Stimulated activated CD8-positive, alpha-beta memory T cell treated with anti-CD3 and anti-CD28 coated beads, Interleukin-7, amount 100 ng/mL, for 48 hours (primary cell): ENCODE measurements around the gene PTPN9.
"Not testable (repeated sequence)": the region's sequence is repeated elsewhere in the genome, so short reads cannot be mapped to it uniquely, and the experiment has no call there.

ENCODE experiments used
- DNase-seq, 2 donors: peaks; one replicate each; pipeline ENCODE4 v3.0.0-alpha.2; 2020; ENCODE audit warnings: low read depth in 1 of 2; ENCODE audit errors: extremely low read depth in 1 of 2

Gene PTPN9

DNA sequence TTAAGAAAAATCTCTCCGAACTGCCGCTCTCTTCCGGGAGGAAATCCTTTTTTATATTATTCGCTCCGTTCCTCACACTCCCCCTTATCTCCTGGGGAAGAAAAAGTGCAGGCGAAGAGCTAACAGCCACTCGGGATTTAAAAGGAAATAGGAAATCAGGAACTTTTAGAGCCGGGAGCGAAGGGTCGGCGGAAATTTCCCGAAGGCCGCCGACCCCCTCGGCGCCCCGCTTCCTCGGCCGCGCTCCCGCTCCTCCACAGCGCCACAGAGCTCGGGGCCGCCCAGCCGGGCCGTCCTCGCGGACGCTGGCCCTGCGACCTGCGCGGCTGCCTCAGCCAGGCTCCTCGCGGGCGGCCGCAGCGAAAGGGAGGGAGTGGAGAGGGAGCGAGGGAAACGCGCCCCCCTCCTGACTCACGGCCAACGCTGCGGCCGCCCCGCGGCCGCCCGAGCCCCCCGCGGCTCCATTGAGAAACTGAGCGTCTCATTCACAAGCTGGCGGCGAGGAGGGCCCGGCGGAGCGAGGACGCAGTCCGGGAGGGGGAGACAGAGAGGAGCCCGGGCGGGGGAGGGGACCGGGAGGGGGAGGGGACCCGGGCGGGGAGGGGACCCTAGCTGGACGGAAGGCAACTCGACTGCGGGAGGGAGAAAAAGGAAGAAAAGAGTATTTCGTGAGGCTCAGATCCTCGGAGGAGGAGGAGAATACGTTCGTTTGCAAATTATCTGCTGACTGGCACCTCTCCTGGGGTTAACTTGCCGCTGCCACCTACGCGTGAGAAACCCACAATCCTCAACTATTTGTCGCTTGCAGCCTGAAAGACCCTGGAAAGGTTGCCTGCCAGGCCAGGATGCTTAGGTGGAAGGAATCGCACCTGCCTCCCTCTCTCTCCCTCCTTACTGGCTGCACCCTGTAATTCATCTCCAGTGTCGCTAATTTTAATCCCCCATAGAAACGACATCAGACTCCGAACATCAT lies at the start of gene PTPN9:
Gene PTPN9, minus strand, starts transcription at position 368 of the 973 bp plus-strand sequence. CDS start 539 bp downstream, outside the sequence.
- peak; percentile 45 to 55 for DNase-seq

DNA sequence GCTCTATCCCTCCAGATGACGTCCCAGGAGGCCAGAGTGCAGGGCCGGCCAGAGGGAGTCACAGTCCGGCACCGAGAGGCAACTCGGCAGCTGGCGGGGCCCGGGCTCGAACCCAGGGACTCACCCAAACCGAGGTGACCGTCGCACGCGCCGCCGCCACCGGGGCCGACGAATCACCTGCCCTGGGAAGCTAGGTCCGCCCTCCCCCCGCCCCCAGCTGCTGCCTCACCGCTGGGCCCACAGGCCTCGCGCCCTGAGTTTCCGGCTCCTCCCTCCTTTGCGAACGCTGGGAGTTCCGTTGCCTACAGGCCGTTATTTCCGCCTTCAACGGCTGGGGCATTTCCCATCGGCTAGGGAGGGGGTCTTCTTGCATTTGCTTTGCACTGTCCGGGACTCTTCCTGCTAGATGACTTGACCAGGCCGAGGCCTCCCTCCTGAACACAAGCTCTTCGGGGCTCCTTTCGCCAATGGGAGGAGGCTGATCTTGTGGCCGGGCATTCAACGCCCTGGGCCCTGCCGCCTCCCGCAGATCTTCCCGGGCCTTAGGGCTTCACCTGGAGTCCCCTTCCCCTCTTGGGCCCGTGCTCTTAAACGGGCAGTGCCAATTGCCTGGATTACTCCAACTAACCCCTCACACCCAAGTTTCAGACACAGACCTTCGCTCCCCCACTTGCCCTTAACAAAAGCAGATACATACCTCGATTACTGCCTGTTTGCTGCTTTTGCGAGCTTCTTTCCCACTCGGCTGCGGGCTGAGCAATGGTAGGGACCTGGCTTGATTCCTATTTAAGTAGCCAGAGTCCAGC lies 46.6 kb upstream of the PTPN9 start, which contains the start of gene SNUPN:
Gene SNUPN, minus strand, starts transcription at position 184 of the 806 bp plus-strand sequence. CDS start 4,674 bp downstream, outside the sequence.
- DNase-seq, result peak; percentile 85 to 93

DNA sequence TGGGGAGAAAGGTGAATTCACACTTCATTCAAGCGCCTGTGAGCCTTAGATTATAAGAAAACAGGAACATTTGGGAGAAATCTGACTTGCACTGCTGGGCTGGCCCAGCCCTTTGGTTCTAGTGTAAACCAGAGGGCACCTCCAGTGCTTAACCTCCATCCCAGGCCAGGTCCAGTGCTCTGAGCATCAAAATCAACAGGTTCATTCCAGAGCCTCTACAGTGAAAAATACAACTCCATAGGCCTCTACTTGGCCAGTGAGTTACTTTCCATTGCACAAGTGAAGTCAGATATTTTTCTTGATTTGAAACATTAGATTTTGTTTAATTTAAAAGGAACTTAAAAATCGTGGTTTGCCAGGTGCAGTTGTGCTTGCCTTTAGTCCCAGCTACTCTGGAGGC lies 43.4 kb upstream of the PTPN9 start:
- no peak for DNase-seq

DNA sequence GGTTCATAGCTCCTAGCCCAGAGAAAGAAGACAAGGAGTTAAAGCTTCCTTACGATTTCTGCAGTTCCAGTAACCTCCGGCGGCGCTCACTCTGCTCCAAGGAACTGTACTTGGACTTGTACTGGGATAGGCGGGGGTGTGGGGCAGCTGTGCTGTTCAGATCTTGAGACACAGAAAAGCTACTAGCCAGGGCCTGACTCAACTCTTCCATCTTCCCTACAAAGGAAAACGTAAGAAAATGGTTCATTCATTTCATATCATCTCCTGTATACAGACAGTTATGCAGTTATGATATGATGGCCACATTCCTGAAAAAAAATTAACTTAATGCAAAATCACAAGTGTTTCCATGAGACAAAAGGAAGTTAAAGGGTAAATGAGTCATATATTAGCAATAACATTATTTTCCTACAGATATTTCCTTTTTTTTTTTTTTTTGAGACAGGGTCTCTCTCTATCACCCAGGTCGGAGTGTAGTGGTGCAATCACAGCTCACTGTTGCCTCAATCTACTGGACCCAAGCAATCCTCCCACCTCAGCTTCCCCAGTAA lies 41.8 kb upstream of the PTPN9 start:
- DNase-seq, result no peak

DNA sequence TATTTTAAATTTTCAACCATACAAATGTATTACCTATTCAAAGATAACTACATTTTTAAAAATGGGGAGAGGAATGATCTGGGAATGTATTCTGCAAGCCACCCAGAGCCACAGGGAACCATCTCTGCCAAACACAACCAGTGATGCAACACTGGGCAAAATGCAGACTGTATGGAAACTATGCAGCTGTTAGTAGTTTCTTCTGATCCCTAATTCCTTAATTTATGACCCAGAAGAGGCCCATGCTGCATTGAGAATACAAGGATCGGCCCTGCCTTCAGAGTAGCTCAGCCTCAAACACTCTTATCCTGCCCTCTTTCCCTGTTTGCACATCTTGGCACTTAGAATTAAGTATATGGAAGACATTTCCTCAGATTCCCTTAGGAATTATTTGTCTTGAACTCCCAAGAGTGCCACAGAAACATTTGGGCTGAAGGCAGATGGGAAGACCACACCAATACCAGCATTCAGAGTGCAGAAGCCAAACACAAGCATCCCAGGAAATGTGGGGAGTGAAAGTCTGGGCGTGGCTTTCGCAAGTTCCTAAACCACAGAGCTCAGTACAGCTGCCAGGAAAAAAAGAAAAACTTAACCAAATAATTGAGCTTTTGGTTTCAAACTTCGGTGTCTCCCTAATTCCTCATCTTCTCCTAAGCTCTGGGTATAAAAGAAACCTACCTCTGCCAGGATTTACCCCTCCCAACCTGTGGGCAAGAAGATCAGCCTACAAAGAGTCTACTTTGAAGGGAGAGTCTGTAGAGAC lies 41.1 kb upstream of the PTPN9 start:
- DNase-seq, result no peak

DNA sequence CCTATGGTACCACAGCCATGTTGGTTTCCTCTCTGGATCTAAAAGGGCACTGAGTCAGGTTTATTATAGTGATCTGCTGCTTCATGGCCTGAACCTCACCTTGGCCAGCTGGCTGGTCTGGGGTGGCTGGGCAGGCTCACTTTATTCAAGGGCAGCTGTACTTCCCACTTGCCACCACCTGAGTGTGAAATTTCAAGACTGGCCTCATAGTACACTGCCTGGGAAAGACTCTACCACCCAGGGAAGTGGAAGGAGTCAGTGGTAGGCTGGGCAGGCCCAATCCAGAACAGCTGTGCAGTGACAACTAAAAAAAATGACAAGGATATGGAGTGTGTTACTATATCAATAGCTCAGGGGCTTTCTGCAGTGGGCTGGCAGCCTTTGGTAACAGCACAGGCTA lies 37.7 kb upstream of the PTPN9 start:
- no peak for DNase-seq

DNA sequence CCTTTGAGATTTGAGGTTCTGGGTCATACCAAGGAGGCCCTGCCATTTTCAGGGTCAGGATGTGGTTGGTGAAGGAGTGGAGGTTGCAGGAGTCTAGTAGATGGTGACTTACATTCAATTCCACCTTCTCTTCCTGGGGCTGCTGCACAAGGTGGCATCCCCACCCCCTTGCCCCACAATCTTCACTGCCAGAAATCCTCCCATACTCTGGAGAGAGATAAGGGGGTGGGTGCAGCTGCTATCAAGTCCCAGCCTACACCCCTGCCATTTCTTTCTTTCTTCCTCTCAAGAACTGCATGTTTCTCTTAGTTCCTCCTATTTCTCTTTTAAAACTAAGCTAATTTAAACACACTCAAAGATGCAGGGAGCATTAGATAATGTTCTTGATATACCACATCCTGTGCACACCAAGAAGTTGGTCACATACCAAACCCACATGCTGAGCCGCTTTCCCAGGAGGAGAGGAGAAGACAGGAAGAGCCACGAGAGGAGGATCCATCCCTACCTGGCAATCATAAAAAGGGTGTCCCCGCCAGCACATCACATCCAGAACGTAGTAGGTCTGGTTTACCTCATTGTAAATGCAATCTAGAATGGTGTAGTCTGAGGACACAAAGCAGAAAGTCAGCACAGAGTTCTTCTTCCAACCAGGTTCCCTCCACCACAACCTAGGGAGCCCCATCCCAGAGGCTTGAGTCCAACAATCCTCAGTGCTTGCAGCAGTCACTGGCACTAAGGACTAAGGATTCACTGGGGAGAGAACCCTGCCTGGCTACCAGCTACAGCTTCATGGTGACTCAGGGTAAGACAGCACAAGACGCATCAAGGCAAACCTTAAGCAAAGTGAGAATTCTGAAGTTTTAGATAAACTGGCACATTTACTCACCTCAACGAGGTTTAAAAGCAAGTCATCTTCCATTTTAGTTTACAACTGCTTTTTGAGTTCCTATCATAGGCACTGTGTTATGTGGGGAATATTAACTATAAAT lies 27.9 kb upstream of the PTPN9 start:
- no peak for DNase-seq

DNA sequence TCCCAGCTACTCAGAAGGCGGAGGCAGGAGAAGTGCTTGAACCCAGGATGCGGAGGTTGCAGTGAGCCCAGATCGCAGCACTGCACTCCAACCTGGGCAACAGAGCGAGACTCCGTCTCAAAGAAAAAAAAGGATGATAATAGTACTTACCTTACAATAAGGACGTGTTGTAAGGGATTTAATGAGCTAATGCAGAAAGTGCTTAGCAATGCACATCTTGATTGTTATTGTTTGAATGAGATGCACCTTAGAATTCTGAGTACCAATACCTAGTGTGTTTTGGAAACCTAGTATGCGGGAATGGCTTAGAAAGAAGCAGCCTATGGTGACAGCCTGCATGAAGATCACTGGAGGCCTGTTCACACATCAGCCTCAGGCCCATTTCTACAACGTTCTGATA lies 26.9 kb upstream of the PTPN9 start:
- DNase-seq, result no peak

DNA sequence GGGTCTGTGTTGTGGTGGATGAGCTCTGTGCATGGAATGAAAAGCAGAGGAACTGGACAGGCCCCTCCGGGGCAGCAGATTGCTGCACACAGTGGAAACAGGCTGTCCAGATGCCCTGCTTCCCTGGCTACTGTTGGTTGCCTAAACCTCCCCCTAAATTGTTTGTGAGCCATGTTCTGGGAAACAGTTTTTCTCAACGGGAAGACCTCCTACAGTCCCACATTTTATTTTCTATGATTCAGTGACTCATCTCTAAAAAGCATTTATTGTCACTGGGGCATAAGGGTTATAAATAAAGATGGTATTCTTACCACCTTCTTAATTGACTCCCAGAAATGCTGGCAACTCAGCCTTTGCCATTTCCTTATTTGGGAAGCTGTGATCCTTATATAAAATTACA lies 20.3 kb upstream of the PTPN9 start:
- DNase-seq, result no peak

DNA sequence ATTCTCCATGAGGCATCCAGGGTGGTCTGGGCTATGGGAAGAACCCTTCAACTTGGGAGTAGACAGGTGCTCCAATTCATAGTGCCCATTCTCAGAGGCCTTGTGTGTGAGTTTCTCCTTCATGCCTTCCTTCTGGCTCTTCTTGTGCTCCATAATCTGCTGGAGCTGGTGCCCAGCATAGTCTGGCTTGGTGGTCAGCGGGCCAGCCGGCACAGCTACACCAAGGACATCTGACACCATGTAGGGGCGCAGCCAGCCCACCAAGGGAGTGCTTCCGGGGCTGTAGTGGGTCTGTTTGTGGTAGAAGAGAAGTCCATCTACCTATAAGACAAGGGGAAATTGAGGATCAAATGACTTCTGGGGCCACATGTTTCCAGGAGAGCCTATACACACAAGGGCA lies 19.2 kb upstream of the PTPN9 start:
- no peak for DNase-seq

DNA sequence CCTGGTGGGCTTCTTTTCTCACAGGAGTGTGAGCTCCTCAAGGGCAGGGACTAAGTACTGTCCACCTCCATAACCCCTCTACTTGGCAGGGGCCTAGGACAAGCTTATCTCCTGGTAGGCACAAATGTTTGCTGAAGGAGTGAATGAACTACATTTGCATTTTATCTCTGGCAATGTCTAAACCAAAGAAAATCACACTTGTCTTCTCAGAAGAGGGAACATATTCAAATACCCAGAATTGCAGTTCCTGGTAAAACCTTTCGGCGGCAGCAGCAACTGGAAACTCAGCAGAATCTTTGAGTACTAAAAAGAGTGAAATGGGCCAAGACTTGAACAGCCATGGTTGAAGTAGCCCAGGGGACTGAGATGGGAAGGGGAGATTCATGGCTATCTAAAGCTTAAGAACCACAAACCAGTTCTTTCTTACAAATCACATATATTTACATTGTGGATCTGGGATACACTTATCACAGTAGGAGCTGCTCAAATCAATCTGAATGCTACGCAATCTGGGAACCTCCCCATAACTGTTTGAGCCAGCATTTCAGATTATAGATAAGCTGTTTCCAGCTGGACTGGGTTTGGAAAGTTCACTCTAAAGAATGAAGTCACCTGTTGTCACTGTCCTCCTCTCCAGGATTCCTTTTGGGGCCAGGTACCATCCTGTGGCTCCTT lies 18.7 kb upstream of the PTPN9 start:
- no peak for DNase-seq

DNA sequence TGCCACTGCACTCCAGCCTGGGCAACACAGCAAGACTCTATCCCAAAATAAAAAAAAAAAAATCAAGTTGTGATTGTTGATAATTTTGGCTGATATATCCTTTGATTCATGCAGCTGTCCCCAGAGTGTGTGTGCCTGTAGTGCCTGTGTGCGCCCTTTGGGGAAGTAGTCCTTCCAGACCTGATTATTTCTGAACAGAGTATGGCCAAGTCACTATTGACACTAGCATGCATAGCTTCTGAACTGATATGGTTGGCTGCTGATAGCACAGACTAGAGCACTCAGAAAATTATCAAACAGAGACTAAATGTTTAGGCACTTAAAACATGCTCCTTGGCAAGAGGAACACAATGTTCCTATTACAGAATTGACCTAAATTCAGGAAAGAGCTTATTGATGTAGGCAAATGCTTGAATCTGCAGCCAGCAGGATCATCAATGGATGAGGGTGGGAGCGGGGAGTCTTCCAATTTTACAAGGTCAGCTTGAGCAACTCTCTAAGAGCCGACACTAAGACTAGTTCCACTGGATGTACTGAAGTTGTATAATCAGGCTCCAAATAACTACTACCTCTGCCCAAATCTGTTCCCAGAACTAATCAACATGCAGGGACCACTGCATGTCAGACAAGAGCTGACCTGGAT lies 17.7 kb upstream of the PTPN9 start:
- no peak for DNase-seq

DNA sequence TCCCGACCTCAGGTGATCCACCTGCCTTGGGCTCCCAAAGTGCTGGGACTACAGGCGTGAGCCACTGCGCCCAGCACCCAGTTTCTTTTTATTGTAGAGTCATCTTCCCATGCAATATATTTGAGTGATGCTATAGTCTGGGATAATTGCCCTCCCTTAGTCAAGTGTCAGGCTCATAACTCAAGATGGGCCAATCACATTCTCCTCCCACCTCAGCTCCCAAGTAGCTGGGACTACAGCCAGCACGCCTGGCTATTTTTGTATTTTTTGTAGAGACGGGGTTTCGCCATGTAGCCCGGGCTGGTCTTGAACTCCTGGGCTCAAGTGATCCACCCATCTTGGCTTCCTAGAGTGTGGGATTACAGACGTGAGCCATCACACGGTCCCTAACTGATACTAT lies 15.2 kb upstream of the PTPN9 start:
- no peak for DNase-seq

DNA sequence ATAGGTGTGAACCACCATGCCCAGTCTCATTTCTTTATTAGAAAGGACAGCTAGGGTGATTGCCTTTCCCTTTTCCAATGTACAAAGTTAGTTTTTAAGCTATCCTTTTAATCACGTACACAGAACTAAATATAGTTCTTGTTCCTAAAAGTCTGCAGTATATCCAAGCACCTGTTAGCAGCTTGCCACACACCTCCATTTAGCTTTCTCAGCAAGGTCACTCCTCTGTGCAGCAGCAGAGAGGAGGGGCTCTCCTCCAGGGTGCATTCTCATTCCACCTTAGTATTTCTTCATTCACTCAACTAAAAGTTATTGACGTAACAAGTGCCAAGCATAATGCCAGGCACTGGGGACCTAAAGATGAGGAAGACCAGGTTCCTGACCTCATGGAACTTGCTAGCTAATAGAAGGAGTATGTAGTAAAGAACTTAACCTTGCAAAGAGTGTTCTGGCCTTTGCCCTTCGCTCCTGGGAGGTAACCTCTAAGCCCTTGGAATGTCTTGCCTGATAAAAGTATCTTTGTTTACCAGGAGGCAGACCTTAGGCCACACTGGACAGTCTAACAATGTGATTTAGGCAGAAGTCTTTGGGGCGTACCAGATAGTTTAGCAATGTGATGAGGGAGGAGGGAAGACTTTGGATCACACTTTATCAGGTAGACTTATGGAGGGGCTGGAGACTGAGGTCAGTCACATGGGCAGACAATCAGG lies 12.7 kb upstream of the PTPN9 start:
- no peak for DNase-seq

DNA sequence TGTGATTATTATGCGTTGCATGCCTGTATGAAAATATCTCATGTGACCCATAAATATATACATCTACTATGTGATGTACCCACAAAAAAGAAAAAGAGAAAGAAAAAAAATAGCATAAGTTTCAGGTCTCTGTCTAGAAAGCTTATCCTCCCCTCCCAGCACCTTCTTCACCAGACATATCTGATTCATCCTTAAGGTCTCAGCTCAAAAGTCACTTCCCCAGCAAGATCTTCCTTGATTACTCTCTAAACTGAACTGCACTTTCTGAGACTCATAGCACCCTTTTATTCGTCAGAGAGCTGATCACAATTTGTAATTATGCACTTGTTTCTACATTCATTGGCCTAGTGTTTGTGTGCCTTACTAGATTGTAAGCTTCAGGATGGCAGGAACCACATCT lies 11.1 kb upstream of the PTPN9 start:
- DNase-seq, result no peak

DNA sequence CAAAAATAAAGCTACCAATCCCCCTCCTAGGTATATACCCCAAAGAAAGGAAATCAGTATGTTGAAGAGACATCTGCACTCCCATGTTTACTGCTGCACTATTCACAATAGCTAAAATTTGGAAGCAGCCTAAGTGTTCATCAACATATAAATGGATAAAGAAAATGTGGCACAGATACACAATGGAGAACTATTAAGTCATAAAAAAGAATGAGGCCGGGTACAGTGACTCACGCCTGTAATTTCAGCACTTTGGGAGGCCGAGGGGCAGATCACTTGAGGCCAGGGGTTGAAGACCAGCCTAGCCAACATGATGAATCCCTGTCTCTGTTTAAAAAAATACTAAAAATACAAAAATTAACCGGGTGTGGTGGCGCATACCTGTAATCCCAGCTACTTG lies 10.0 kb upstream of the PTPN9 start:
- no peak for DNase-seq

DNA sequence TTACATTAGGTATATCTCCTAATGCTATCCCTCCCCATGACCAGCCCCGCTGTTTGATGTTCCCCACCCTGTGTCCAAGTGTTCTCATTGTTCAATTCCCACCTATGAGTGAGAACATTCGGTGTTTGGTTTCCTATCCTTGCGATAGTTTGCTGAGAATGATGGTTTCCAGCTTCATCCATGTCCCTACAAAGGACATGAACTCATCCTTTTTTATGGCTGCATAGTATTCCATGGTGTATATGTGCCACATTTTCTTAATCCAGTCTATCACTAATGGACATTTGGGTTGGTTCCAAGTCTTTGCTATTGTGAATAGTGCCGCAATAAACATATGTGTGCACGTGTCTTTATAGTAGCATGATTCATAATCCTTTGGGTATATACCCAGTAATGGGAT lies 7.3 kb upstream of the PTPN9 start:
- DNase-seq, result not testable (repeated sequence)

DNA sequence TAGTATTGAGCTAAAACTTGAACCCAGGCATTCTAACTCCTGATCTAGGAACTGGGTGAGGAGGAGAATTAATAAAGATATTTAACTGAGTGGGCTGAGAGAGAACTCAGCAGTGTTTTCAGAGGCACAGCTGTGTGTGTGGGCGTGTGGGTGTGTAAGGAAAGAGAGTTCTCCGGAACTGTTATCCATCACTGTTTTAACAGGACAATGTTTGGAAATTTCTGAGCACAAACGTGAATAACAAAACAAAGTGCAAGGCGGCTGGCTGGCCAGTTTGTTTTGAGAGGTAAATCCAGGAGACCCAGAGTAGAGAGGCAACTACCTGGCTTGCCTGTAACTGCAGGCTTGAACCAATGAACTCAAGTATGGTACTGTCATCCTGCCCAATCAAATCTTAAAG lies 5.0 kb upstream of the PTPN9 start:
- no peak for DNase-seq
